ENCODE results near the gene SPTB. TPM values are rescaled to one million over a fixed set of nuclear protein-coding genes. Genes with fewer than 3 reads are reported as not detected.

The SPTB gene
- total and polyA plus RNA-seq, 9 of the 15 experiments (the other 6 are each of a cell fraction or from before 2014, with no cell fraction given): 0.21 to 45.9 (median 11.7) TPM

- TF ChIP-seq CTCFL (IDR thresholded peaks at IDR 0.05; ENCODE audit: borderline replicate concordance, insufficient read depth, low read depth, low read length, poor library complexity, severe bottlenecking) (peak; percentile 42), COPS2 (conservative IDR thresholded peaks at IDR 0.05) (no peak)
- TF ChIP-seq, protein P1, sequence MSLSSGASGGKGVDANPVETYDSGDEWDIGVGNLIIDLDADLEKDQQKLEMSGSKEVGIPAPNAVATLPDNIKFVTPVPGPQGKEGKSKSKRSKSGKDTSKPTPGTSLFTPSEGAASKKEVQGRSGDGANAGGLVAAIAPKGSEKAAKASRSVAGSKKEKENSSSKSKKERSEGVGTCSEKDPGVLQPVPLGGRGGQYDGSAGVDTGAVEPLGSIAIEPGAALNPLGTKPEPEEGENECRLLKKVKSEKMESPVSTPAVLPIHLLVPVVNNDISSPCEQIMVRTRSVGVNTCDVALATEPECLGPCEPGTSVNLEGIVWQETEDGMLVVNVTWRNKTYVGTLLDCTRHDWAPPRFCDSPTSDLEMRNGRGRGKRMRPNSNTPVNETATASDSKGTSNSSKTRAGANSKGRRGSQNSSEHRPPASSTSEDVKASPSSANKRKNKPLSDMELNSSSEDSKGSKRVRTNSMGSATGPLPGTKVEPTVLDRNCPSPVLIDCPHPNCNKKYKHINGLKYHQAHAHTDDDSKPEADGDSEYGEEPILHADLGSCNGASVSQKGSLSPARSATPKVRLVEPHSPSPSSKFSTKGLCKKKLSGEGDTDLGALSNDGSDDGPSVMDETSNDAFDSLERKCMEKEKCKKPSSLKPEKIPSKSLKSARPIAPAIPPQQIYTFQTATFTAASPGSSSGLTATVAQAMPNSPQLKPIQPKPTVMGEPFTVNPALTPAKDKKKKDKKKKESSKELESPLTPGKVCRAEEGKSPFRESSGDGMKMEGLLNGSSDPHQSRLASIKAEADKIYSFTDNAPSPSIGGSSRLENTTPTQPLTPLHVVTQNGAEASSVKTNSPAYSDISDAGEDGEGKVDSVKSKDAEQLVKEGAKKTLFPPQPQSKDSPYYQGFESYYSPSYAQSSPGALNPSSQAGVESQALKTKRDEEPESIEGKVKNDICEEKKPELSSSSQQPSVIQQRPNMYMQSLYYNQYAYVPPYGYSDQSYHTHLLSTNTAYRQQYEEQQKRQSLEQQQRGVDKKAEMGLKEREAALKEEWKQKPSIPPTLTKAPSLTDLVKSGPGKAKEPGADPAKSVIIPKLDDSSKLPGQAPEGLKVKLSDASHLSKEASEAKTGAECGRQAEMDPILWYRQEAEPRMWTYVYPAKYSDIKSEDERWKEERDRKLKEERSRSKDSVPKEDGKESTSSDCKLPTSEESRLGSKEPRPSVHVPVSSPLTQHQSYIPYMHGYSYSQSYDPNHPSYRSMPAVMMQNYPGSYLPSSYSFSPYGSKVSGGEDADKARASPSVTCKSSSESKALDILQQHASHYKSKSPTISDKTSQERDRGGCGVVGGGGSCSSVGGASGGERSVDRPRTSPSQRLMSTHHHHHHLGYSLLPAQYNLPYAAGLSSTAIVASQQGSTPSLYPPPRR (CRISPR knock-in tag; IDR thresholded peaks at IDR 0.05; ENCODE audit: borderline replicate concordance): no peak
Measured at GRCh38 chr14:64910847-64911495, 31.3 kb upstream of the SPTB start (continued).

Data from K562 (cell line).